ENCODE measurements around the gene ZNF653. TPM values are rescaled to one million over a fixed set of nuclear protein-coding genes. Genes with fewer than 3 reads are reported as not detected.
"Not testable (repeated sequence)": the region's sequence is repeated elsewhere in the genome, so short reads cannot be mapped to it uniquely, and the experiment has no call there.

The ZNF653 gene
- polyA plus RNA-seq, 3 donors, result 8.1 to 11.0 (median 10.7) TPM

DNA sequence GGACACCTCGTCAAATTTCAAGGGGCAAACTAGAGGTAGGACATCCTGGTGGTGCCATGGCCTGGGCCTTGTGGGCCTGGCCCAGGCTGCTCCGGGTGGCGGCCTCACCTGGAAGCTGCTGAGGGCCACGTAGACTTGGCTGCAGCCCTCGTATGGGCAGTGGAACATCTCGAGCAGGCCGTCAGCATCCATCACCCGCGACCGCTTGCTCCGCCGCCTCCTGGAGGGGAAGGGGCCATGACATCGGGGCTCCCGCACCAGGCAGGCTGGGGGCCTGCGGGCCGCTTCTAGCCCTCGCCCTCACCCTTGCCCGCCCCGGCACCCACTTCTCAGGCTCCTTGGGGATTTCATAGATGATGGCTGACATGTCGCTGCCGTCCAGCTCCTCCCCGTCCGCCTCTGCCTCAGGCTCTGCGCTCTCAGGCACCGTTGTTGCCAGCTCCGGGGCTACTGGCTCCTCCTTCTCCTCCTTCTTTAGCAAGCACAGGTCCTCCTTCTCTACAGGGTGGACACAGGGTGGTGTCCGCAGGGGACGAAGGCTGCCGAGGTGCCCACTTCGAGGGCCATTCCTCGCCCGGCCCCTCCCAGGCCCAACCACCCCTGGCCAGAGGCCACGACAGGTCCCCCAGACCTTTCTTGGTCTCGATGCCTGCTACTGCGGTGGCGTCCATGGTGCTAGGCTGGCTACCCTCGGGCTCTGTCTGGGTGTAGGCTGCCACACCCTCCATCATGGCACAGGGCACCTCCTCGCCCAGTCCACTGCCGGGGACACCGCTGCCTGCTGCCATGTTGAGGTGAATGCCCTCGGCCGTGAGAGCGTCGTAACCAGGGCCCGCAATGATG is 18.8 kb downstream of the ZNF653 start:
- no peak for DNase-seq (ENCODE audit: extremely low read depth in 1 of 11, low read depth in 9 of 11, low spot score in 4 of 11)

DNA sequence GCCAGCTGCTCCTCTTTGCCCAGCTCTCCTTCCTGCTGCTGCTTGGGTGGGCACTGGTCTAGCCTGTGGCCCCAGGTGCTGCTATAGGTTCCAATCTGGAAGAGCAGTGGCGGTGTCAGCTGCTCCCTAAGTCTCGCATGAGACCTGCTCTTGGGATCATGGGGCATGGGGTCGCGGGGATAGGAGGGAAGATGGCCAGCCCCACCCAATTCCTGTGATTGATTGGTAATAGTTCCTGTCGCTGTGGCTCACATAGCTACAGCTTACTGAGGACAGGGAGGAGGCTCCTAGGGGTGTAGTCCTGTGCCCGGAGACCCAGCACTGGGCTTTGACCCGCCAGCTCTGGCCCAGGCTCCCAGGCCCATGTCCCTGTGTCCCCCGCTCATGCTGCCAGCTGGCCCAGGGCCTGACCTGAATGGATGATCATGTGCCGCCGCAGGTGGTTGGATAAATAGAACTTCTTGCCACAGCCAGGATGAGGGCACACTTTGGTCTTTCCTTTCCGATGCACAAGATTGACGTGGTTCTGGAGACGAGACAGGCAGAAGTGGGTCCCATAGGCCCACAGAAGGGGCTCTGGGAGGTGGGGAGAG is 20.3 kb downstream of the ZNF653 start:
- no peak for DNase-seq (ENCODE audit: extremely low read depth in 1 of 11, low read depth in 9 of 11, low spot score in 4 of 11)

GRCh38 chr19:11483366-11484111 is 22.1 kb downstream of the ZNF653 start:
- DNase-seq (ENCODE audit: extremely low read depth in 1 of 11, low read depth in 9 of 11, low spot score in 4 of 11), result no peak

- DNase-seq (ENCODE audit: extremely low read depth in 1 of 11, low read depth in 9 of 11, low spot score in 4 of 11), result peak in 9 of 11 donors; percentile 40 to 74 (median 65)
Measured at GRCh38 chr19:11482384-11483050, 23.1 kb downstream of the ZNF653 start.

- DNase-seq (ENCODE audit: extremely low read depth in 1 of 11, low read depth in 9 of 11, low spot score in 4 of 11), result peak in 4 of 11 donors; percentile 33 to 51 (median 44)
Measured at GRCh38 chr19:11481534-11482383, 23.9 kb downstream of the ZNF653 start.

DNA sequence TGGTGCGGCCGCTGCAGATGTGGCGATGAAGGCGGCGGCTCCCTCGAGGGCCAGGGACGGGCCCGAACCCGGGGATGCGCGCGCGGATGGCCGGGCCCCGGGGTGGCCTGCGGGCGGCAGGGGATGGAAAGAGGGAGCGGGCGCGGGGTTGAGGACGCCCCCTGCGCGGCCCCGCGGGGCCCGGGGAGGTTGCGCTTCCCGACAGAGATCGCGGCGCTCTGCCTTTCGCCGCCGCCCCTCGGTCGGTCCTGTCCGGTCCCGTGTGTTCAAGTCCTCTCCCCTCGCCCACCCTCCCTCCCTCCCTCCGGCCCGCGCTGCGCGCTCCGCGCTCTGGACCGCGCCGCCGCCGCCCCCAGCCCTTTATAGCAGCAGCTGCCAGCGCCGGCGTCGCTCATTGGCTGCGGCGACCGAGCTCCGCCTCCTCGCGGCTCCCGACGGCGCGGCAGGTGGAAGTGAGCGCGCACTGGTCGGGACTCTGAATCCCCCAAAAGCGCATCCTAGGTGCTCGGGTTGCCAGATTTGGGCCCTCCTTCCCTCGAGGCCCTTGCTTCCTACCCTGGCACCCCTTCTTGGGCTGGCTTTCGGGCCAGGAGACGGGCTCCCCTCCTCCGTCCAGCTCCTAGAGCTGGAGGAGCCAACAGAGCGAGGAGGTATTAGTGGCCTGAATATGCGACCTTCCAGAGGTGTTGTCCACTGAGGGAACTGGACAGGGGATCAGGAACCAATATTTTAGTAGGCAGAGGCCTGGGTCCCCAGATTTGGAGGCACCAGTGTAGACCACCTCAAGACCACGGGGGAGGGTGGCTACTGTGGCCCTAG is 24.7 kb downstream of the ZNF653 start, which contains the start of gene ELAVL3:
ELAVL3 (minus strand) TSS at position 332 of the 819 bp plus-strand sequence. CDS start 438 bp downstream, outside the sequence.
- DNase-seq (ENCODE audit: extremely low read depth in 1 of 11, low read depth in 9 of 11, low spot score in 4 of 11), result peak in 1 of 11 donors; percentile 8

DNA sequence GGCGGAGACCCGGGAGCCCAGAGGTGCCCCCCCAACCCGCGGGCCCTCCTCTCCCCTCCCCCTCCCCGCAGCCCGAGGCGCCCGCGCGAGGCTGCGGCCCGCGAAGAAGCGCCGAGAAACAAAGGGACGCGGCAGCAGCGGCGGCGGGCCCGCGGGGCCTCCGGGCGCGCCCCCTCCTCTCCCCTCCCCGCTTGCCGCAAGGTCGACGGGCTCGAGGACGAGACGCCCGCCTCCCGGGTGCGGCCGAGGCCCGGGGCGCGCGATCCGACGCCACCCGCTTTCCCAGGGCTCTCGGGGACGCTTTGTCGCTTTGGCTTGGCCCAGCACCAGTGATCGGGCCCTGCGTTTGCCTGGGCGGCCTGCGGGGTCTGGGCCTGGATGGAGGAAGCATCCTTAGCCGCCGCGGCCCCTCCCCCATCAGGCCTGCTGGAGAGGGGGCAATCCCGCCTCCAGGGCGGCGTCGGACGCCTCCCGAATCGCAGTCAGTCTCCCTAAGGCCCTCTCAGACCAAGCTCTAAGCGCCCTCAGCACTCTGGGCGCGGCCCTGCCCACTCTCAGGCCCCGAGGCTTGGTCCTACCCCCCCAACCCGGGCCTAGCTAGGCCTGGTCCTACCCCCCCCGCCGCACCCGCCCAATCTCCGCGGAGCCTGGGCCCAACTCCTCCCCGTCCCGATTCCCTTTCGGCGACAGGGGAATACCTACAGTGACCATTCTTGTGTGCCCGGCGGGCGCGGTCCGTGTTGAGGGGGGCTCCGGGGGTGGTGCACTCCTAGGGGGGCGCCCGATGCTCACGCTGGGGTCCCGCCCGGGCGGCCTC is 25.5 kb downstream of the ZNF653 start:
- no peak for DNase-seq (ENCODE audit: extremely low read depth in 1 of 11, low read depth in 9 of 11, low spot score in 4 of 11)

- DNase-seq (ENCODE audit: extremely low read depth in 1 of 11, low read depth in 9 of 11, low spot score in 4 of 11), result no peak
Measured at GRCh38 chr19:11479090-11479897, 26.3 kb downstream of the ZNF653 start.

- DNase-seq (ENCODE audit: extremely low read depth in 1 of 11, low read depth in 9 of 11, low spot score in 4 of 11), result no peak
Measured at GRCh38 chr19:11478167-11479089, 27.2 kb downstream of the ZNF653 start.

GRCh38 chr19:11475861-11476260 is 29.8 kb downstream of the ZNF653 start:
- no peak for DNase-seq (ENCODE audit: extremely low read depth in 1 of 11, low read depth in 9 of 11, low spot score in 4 of 11)

GRCh38 chr19:11475343-11475742 is 30.3 kb downstream of the ZNF653 start:
- not testable (repeated sequence) for DNase-seq (ENCODE audit: extremely low read depth in 1 of 11, low read depth in 9 of 11, low spot score in 4 of 11)

DNA sequence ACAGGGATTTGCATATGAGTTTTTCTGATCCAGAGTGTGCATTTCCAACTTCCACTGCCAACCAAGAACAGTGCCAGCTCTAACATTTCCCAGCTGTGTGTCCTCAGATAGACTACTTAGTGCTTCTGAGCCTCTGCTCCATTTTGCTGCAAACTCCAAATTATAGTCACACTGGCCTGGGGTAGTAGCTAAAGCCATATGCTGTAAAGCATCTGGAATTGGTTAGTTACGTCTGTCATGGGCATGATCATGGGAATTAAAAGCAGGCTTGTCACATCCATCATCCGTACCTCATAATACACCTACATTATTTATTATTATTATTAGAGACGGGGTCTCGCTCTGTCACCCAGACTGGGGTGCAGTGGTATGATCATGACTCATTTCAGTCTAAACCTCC is 31.9 kb downstream of the ZNF653 start:
- no peak for DNase-seq (ENCODE audit: extremely low read depth in 1 of 11, low read depth in 9 of 11, low spot score in 4 of 11)

DNA sequence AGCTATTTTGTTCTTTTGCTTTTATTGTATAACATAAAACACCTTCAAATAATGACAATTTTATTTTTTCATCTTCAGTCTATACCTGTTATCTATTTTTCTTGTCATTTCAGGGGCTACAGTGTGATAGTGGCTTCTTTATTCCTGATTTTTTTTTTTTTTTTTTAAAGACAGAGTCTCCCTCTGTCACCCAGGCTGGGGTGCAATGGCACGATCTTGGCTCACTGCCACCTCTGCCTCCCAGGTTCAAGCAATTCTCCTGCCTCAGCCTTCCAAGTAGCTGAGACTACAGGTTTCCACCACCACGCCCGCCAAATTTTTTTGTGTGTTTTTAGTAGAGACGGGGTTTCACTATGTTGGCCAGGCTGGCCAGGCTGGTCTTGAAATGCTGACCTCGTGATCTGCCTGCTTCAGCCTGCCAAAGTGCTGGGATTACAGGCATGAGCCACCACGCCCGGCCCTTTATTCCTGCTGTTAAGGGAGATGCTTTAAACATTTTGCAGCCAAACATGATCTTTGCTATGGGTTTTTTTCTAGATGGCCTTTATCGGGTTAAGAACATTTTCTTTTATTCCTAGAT is 37.3 kb downstream of the ZNF653 start:
- DNase-seq (ENCODE audit: extremely low read depth in 1 of 11, low read depth in 9 of 11, low spot score in 4 of 11), result not testable (repeated sequence)

DNA sequence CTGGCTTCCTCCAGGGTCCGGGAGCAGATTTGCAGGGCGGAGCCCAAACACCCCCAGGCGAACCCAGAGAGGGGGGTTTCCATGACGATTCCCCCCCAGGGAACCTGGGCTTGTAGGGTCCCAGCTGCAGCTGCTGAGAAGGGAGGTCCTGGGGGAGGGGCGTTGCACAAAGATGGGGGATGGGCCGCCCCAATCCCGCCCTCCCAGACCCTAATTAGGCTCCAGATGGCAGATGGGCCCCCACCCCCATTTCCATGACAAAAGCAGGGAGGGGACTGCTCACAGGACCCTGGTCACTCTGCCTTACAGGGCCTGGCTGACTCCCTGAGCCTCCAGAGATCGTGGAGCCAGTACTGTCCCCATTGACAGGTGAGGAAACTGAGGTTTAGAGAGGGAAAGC is 40.0 kb downstream of the ZNF653 start:
- DNase-seq (ENCODE audit: extremely low read depth in 1 of 11, low read depth in 9 of 11, low spot score in 4 of 11), result no peak

All from renal cortex interstitium (tissue), 11 donors.